ENCODE measurements around the gene APCDD1.

GRCh38 chr18:10453806-10454680, at the start of gene APCDD1:
- TF ChIP-seq, protein P1, sequence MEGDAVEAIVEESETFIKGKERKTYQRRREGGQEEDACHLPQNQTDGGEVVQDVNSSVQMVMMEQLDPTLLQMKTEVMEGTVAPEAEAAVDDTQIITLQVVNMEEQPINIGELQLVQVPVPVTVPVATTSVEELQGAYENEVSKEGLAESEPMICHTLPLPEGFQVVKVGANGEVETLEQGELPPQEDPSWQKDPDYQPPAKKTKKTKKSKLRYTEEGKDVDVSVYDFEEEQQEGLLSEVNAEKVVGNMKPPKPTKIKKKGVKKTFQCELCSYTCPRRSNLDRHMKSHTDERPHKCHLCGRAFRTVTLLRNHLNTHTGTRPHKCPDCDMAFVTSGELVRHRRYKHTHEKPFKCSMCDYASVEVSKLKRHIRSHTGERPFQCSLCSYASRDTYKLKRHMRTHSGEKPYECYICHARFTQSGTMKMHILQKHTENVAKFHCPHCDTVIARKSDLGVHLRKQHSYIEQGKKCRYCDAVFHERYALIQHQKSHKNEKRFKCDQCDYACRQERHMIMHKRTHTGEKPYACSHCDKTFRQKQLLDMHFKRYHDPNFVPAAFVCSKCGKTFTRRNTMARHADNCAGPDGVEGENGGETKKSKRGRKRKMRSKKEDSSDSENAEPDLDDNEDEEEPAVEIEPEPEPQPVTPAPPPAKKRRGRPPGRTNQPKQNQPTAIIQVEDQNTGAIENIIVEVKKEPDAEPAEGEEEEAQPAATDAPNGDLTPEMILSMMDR (IDR thresholded peaks at IDR 0.05 in 4 of 5, conservative IDR thresholded peaks at IDR 0.05 in 1 of 5) = no peak
- TF ChIP-seq POLR2A (IDR thresholded peaks at IDR 0.05) = peak in 1 of 2 donors; percentile 59
